HG02763 (cell line): ENCODE data around the gene DBN1.

ENCODE experiments used
- ATAC-seq: cut with Tn5 transposase; IDR thresholded peaks from one replicate; pipeline ENCODE4 v1.9.1; 2021; ENCODE audit warnings: mild to moderate bottlenecking, moderate library complexity; ENCODE audit not compliant: unreplicated experiment

The DBN1 gene

DNA sequence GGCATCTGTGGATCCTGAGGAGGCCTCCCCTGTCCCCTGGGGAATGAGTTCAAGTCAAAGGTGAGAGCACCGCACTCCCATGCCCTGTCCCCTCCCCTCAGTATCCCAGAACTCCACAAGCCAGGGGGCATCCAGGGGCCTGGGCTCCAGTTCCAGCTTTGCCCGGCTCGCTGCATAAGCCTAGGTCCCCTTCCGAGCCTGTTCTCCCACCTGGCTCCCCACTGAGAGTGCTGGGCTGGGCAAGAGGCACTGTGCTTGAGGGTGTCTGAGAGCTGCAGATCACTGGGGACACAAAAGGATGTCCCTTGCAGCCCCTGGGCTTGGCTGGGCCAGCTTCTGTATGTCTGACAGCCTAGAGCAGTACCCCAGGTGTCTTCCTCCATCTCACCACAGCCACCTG is 31.6 kb upstream of the DBN1 start:
- ATAC-seq, result no peak

DNA sequence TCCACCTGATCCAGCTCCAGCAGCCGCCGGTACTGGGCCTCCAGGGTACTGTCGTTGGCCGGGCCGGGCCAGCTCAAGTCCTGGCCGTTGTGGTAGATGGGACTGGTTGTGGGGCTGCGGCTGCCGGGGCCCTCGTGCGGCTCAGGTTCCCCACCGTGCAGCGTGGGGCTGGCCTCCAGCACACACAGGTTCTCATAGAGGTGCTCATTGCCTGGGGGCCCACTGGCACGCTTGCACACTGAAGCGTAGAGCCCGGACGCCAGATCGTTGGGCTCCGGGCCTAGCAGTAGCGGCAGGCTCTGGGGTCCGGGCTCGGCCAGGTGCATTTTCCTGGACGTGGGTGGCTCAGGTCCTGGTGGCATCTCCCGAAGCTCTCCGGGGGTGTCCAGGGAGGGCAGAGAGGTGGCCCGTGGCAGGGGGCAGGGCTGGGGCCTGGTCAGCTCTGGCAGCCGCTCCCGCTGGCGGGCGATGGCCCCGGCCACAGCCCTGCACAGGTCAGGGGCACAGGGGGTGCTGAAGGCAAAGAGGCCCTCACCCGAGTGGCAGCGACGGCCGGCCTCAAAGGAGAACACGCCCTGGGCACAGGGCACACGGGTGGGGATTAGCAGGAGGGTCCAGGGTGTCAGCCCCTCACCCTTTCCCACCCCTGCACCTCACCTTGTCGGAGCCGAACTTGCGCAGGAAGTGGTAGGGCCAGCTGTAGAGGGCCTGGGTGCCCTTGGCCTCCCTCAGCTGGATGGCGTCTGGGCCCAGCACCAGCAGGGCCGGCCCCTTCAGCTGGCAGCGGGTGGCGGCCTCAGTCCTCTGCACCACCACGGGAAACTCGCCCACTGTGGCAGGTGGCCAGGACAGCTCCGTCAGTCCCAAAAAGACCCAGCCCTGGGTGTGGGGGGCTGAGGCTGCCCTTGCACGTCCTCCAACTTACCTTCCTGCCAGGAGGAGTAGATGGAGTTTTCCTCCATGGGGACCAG is 30.9 kb upstream of the DBN1 start:
- no peak for ATAC-seq

DNA sequence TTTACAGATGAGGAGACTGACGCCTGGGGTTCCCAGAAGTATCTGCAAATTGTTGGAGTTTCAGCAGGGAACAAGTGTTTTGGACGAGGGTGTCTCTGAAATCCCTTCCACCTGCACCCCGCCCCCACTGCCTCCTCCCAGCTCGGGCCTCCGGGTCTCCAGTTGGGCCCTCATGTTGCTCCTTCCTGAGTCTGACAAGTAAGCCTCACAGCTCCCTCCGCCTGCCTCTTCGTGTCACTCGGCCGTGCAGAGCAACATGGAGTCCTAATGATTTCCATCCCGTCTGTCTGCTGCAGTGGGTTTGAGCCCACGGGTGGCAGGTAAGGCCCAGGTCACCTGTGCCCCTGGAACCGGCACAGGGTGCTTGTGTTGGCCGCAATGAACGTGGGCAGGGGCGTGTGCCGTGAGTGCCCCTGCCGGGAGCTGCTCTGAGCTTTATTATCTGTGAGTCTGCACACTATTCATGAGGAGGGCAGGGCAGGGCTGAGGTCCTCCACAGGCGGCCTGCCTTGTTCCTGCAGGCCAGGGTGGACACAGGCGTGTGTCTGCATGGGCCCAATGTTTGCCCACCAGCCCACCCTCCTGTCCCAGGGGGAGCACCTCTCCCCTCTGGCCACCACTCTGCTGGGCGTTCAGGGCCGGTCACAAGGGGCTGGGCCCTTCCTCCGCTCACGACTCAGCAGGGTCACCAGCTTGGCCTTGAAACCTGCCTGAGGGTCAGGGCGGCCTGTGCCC is 30.1 kb upstream of the DBN1 start:
- no peak for ATAC-seq

DNA sequence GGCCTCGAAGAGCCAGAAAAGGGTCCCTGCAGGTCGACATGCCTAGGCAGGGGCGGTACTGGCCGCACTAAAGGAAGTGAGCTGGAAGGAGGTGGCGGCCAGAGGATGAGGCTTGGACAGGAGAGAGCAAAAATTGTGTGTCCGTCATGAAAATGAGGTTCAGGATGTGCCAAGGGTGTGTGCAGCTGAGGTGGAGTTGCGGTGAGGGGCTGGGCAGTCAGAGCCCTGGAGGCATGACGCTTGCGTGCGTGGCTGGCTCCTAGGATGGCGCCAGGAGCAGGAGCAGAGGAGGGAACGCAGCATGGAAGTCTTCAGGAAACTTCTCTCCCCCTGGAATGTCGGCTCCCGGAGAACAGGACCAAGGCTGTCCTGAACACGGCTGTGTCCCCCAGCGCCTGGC is 29.5 kb upstream of the DBN1 start:
- ATAC-seq, result no peak

GRCh38 chr5:177501874-177502678 is 28.6 kb upstream of the DBN1 start:
- no peak for ATAC-seq

DNA sequence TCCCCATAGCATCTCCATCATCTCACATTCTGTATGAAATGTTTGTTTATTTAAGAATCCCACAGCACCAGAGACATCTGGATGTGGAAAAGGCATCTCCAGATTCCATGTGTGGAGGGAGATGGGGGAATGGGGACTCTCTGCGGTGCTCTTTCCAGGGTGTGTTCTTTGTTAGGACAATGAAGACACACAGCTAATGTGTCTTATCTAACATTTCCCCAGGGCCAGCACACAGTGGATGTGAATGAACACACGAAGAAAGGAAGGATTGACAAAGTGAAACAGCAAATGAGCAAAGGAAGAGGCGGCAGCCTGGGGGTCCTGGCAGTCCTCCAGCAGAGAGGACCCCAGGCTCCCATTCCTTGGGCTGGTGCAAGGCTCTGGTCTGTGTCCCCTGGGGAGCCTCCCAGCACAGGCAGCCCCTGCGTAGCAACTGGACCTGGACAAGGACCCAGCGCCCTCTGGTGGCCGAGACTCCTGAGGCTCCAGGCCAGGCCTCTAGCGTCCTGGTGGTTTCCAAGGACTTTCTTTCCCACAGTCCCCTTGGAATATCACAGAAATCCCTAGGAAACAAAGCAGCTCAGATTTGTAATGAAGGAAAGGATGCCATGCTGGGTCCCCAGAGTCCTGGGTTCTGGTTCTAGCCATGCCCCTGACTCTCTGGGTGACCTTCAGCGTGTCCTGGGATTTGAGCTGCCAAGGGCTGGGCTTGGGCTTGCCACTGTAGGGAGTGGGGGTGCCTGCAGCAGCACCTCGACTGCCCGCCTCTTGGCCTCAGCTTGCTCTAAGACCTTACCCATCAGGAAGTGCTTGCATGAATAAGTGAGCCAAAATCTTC is 27.5 kb upstream of the DBN1 start:
- ATAC-seq, result no peak

GRCh38 chr5:177499842-177500241 is 26.4 kb upstream of the DBN1 start:
- ATAC-seq, result no peak

- no peak for ATAC-seq
These were observed 24.8 kb upstream of the DBN1 start for GRCh38 chr5:177498013-177498787.

GRCh38 chr5:177497292-177498012 is 24.0 kb upstream of the DBN1 start, which contains the start of gene PDLIM7:
TSS of gene PDLIM7 (minus strand) at chr5:177497604. CDS start at chr5:177496512, 1,092 bp downstream.
- ATAC-seq, result peak; percentile 71

GRCh38 chr5:177496727-177497291 is 23.4 kb upstream of the DBN1 start:
- ATAC-seq, result no peak

- no peak for ATAC-seq
These were observed 22.8 kb upstream of the DBN1 start for GRCh38 chr5:177496070-177496726.

GRCh38 chr5:177495243-177496060 is 22.0 kb upstream of the DBN1 start:
- ATAC-seq, result no peak

DNA sequence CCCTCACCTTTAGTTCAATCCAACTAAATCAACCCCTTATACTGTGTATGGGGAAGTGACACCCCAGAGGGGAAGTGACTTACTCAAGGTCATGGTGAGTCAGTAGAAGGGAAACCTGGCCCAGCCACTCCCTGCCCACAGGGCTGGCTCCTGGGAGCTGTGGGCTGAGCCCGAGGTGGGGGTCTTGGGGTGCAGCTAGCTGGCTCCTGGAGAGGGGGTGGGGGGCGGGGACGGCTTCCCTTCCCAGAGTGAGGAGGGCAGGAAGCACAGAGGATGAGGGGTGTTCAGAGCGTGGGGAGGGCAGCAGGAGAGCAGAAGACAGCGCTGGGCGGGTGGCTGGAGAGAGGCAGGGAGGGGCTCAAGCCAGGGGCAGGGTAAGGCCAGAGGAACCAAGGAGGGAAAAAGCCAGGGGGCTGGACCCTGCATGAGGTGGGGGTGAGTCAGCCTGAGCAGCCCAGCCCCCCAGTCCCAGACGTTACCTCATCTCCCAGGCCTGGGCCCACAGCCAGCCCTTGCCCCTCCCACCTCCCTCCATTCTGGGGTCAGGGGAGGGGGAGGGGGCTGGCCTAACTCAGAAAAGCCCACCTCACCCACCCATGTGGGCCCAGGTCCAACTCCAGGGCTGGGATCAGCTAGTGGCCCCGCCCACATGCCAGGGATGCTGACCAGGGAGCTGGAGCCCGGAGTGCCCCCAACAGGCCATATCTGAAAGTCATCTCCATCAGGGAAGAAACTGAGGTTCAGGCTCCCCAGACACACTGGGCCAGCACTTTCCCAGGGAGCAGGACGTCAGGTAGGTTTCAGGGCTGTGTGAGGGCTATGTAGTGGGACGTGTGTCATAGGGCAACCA is 21.1 kb upstream of the DBN1 start:
- no peak for ATAC-seq

GRCh38 chr5:177493795-177494345 is 20.4 kb upstream of the DBN1 start:
- no peak for ATAC-seq

DNA sequence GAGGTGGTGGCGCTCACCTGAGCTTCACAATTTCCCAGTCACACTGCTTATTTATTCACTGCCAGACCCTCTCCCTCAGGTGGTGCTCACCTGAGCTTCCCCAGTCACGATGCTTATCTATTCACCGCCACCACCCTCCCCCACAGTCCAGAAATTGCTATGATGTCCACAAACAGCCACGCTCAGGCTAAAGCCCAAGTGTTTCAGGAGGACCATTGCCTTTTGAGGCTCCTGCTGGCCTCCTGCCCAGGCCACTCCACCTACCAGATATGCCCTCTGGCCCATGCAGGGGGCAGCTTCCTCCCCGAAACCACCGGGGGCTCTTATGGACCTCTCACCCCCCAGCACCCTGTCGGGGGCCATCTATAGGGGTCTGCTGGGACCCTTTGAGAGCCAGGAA is 19.4 kb upstream of the DBN1 start:
- no peak for ATAC-seq
